ENCODE measurements around the gene EDN2.

The EDN2 gene

GRCh38 chr1:41464885-41465284 is 19.6 kb downstream of the EDN2 start:
- no peak for DNase-seq (ENCODE audit: low read depth in 2 of 2)

- DNase-seq (ENCODE audit: low read depth in 2 of 2): no peak
Observed at GRCh38 chr1:41463516-41463915, 21.0 kb downstream of the EDN2 start.

GRCh38 chr1:41462680-41463004 is 21.8 kb downstream of the EDN2 start:
- no peak for DNase-seq (ENCODE audit: low read depth in 2 of 2)

- DNase-seq (ENCODE audit: low read depth in 2 of 2): no peak
Observed at GRCh38 chr1:41461790-41462679, 22.4 kb downstream of the EDN2 start.

- DNase-seq (ENCODE audit: low read depth in 2 of 2): no peak
Observed at GRCh38 chr1:41456847-41457540, 27.5 kb downstream of the EDN2 start.

GRCh38 chr1:41455479-41456332 is 28.8 kb downstream of the EDN2 start:
- DNase-seq (ENCODE audit: low read depth in 2 of 2): no peak

- DNase-seq (ENCODE audit: low read depth in 2 of 2): no peak
Observed at GRCh38 chr1:41454406-41454805, 30.1 kb downstream of the EDN2 start.

- DNase-seq (ENCODE audit: low read depth in 2 of 2): no peak
Observed at GRCh38 chr1:41452704-41453290, 31.7 kb downstream of the EDN2 start.

- no peak for DNase-seq (ENCODE audit: low read depth in 2 of 2)
Observed at GRCh38 chr1:41450747-41451285, 33.7 kb downstream of the EDN2 start.

- no peak for DNase-seq (ENCODE audit: low read depth in 2 of 2)
Observed at GRCh38 chr1:41449326-41449921, 35.1 kb downstream of the EDN2 start.

GRCh38 chr1:41448821-41449220 is 35.7 kb downstream of the EDN2 start:
- no peak for DNase-seq (ENCODE audit: low read depth in 2 of 2)

- no peak for DNase-seq (ENCODE audit: low read depth in 2 of 2)
Observed at GRCh38 chr1:41447995-41448770, 36.3 kb downstream of the EDN2 start.

- no peak for DNase-seq (ENCODE audit: low read depth in 2 of 2)
Observed at GRCh38 chr1:41446851-41447610, 37.5 kb downstream of the EDN2 start.

GRCh38 chr1:41444785-41445184 is 39.7 kb downstream of the EDN2 start:
- no peak for DNase-seq (ENCODE audit: low read depth in 2 of 2)

- DNase-seq (ENCODE audit: low read depth in 2 of 2): no peak
Observed at GRCh38 chr1:41444246-41444645, 40.2 kb downstream of the EDN2 start.

- DNase-seq (ENCODE audit: low read depth in 2 of 2): no peak
Observed at GRCh38 chr1:41442697-41443251, 41.7 kb downstream of the EDN2 start.

GRCh38 chr1:41440321-41441085 is 44.0 kb downstream of the EDN2 start:
- no peak for DNase-seq (ENCODE audit: low read depth in 2 of 2)

- DNase-seq (ENCODE audit: low read depth in 2 of 2): no peak
Observed at GRCh38 chr1:41439234-41439633, 45.2 kb downstream of the EDN2 start.

GRCh38 chr1:41438711-41439110 is 45.8 kb downstream of the EDN2 start:
- no peak for DNase-seq (ENCODE audit: low read depth in 2 of 2)

Data from stimulated activated CD4-positive, alpha-beta T cell treated with anti-CD3 and anti-CD28 coated beads, Interleukin-1b, Interleukin-23, amount 100 ng/mL, for 4 hours (primary cell).